Activated CD4-positive, alpha-beta T cell treated with anti-CD3 and anti-CD28 coated beads, Interleukin-2, amount 50 U/mL, for 24 hours (primary cell): Measurements from ENCODE around the gene ERC1.

ENCODE experiments used
- DNase-seq, 2 donors: peaks; one replicate each; pipeline ENCODE4 v3.0.0-alpha.2; 2020; ENCODE audit warnings: low read depth in 1 of 2, low spot score in 1 of 2

Gene ERC1

GRCh38 chr12:1470051-1470450 is 479.0 kb downstream of the ERC1 start:
- DNase-seq: no peak

GRCh38 chr12:1471224-1471623 is 480.2 kb downstream of the ERC1 start:
- DNase-seq: no peak

- no peak for DNase-seq
These were observed 482.4 kb downstream of the ERC1 start for GRCh38 chr12:1473418-1473817.

GRCh38 chr12:1474041-1474573 is 483.1 kb downstream of the ERC1 start:
- no peak for DNase-seq

- no peak for DNase-seq
These were observed 483.6 kb downstream of the ERC1 start for GRCh38 chr12:1474574-1475153.

GRCh38 chr12:1479645-1480044 is 488.6 kb downstream of the ERC1 start:
- no peak for DNase-seq

- DNase-seq: no peak
These were observed 490.3 kb downstream of the ERC1 start for GRCh38 chr12:1481326-1481725.

GRCh38 chr12:1481906-1482305 is 490.9 kb downstream of the ERC1 start:
- no peak for DNase-seq

GRCh38 chr12:1488908-1489381 is 497.9 kb downstream of the ERC1 start:
- DNase-seq: no peak

- no peak for DNase-seq
These were observed 501.1 kb downstream of the ERC1 start for GRCh38 chr12:1491983-1492697.

GRCh38 chr12:1493781-1494565 is 502.9 kb downstream of the ERC1 start:
- DNase-seq: no peak

GRCh38 chr12:1494856-1495255 is 503.8 kb downstream of the ERC1 start:
- no peak for DNase-seq

- no peak for DNase-seq
These were observed 505.3 kb downstream of the ERC1 start for GRCh38 chr12:1496162-1496900.

- DNase-seq: no peak
These were observed 506.1 kb downstream of the ERC1 start for GRCh38 chr12:1497161-1497560.

- no peak for DNase-seq
These were observed 507.2 kb downstream of the ERC1 start for GRCh38 chr12:1498199-1498740.

- no peak for DNase-seq
These were observed 508.3 kb downstream of the ERC1 start for GRCh38 chr12:1499351-1499750.

- no peak for DNase-seq
These were observed 509.2 kb downstream of the ERC1 start for GRCh38 chr12:1500095-1500801.

GRCh38 chr12:1501001-1501400 is 510.0 kb downstream of the ERC1 start:
- DNase-seq: no peak

GRCh38 chr12:1501695-1502378 is 510.8 kb downstream of the ERC1 start:
- DNase-seq: no peak

- DNase-seq: no peak
These were observed 511.3 kb downstream of the ERC1 start for GRCh38 chr12:1502379-1502720.
